ENCODE data around the gene AUTS2.

AUTS2 gene

DNA sequence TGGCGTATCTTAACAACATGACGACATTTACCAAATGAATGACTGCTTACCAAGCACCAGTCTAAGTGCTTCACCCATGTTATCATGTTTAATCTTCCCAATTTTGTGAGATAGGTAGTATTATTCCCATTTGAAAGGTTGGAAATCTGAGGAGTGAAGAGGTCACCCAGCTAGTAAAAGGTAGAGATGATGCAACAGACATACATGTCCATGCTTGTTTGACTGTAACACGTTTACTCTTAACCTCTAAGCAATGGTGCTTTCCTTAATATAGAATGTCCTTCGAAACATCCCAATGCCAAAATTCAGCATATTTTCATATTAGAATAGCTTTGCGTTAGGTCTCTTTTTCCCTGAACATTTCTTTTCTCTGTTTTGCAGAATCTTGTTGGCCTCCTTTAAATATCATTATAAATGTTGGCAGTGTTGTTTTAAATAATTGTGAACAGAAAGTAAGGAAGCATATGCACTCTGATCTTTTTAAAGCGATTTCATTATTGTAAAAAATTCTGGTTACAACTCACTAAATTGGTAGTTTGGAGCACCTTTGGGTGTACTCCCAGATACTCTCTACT, 722.8 kb downstream of the AUTS2 start:
- DNase-seq (ENCODE audit: low read depth in 2 of 2): no peak
- no peak overlapping the region for H3K4me3 ChIP-seq (replicated peaks in 1 of 2; ENCODE audit: low read depth in 2 of 2, low read length in 2 of 2)
- TF ChIP-seq, protein P1, sequence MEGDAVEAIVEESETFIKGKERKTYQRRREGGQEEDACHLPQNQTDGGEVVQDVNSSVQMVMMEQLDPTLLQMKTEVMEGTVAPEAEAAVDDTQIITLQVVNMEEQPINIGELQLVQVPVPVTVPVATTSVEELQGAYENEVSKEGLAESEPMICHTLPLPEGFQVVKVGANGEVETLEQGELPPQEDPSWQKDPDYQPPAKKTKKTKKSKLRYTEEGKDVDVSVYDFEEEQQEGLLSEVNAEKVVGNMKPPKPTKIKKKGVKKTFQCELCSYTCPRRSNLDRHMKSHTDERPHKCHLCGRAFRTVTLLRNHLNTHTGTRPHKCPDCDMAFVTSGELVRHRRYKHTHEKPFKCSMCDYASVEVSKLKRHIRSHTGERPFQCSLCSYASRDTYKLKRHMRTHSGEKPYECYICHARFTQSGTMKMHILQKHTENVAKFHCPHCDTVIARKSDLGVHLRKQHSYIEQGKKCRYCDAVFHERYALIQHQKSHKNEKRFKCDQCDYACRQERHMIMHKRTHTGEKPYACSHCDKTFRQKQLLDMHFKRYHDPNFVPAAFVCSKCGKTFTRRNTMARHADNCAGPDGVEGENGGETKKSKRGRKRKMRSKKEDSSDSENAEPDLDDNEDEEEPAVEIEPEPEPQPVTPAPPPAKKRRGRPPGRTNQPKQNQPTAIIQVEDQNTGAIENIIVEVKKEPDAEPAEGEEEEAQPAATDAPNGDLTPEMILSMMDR (IDR thresholded peaks at IDR 0.05; ENCODE audit: low read depth, low read length): no peak

DNA sequence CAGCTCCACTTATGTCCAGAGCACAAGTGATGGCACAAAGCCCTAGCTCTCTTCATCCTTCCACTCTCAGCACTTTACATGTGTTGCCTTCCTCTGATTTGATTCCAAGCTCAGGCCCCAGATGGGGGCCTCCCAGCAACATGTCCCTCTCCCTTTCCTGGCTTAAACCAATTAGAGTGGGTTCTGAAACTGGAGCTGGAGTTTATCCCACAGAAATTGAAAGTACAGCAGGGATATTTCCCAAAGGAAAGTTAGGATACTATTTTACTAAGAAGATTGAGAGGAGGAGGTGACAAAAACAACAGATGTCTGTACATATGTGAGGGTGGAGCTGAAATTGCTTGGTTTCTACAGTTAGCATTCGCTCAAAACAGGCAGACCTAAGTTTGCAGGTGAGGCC, 724.6 kb downstream of the AUTS2 start:
- DNase-seq (ENCODE audit: low read depth in 2 of 2): no peak
- TF ChIP-seq, protein P1 (IDR thresholded peaks at IDR 0.05; ENCODE audit: low read depth, low read length): no peak

DNA sequence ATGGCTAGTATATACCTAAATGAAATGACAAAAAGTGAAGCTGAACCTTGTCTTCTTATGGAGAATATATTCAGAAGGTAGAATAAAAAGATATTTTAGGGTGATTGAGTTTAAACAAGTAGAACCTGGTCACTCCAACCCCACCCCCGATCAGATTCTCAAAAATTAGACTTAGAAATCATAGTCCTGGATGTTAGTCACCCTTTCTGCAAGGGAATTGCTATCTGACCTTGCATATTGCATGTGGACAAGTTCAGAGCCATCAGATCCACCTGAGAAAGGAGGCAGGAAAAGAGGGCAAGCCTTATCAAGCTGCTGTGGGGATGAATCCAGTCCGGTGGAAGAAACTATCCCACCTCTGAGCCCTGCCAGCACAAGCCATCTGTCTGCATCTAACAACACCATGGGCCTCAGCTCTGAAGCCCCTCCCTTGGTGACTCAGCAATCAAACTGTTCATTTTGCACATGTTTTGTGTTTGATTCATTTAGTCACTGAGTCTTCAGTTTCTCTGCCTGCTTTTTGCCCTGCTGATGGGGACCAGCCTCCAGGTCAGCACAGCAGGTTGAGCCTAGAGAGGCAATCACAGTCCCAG, 727.3 kb downstream of the AUTS2 start:
- H3K4me3 ChIP-seq (replicated peaks in 1 of 2; ENCODE audit: low read depth in 2 of 2, low read length in 2 of 2): no peak overlapping the region
- DNase-seq (ENCODE audit: low read depth in 2 of 2): peak in 1 of 2 donors; percentile 7
- TF ChIP-seq, protein P1 (IDR thresholded peaks at IDR 0.05; ENCODE audit: low read depth, low read length): no peak

More for the DNA sequence above, 724.6 kb downstream of the AUTS2 start:
- H3K4me3 ChIP-seq (replicated peaks in 1 of 2; ENCODE audit: low read depth in 2 of 2, low read length in 2 of 2): no peak overlapping the region

DNA sequence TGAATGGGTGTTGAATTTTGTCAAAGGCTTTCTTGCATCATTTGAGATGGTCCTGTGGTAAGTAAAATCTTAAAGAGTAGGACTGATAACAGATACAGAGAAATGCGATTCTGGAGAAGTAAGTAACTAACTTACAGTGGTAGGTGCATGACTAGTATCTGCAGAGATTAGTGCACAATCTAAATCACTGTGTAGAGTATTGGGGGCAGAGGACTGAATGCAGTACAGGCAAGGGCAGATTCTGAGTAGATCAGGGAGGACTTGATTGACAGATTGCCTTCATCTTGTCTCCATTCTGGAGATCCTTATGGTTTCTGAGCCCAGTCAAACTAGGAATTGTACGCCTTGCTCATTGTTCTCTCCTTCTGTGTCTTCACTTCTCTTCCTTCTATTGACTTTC, 736.0 kb downstream of the AUTS2 start:
- no peak for DNase-seq (ENCODE audit: low read depth in 2 of 2)
- no peak overlapping the region for H3K4me3 ChIP-seq (replicated peaks in 1 of 2; ENCODE audit: low read depth in 2 of 2, low read length in 2 of 2)
- TF ChIP-seq, protein P1 (IDR thresholded peaks at IDR 0.05; ENCODE audit: low read depth, low read length): no peak

DNA sequence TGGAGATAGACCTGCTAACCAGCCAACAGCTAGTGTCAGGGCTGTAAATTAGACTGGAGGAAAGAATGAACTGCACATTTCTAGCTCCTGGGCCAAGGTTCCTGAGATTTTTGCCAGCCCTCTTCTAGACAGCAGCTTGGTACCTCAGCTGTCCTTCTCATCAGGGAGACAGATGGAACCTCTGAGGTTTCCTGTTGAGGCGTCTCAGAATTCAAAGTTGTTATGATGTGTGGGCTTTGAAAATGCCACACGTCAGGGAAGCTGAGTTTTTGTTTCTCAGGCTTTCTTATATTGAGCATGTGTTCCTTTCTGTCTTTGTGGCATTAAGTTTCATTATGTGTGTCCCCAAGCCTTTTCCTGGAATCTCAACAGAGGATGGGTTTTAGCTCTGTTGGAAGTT, 736.6 kb downstream of the AUTS2 start:
- H3K4me3 ChIP-seq (replicated peaks in 1 of 2; ENCODE audit: low read depth in 2 of 2, low read length in 2 of 2): no peak overlapping the region
- no peak for DNase-seq (ENCODE audit: low read depth in 2 of 2)
- TF ChIP-seq, protein P1 (IDR thresholded peaks at IDR 0.05; ENCODE audit: low read depth, low read length): no peak

DNA sequence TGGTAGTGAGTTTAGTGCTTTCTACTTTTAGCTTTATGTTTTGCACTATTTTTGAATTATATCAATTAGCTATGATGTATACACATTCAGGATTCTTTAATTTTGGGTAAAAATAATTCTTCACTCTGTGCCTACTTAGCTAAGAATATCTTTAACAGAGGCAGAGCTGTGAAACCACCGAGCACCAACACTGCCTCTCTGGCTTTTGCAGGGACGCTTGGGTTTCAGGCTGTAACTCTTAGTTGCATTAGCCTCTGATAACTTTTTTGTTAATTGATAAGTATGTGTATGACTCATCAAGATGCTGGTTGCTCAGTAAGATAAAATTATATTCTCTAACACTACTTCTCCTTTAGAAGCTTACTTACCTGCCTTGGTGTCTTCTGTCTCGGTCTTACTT, 738.3 kb downstream of the AUTS2 start:
- no peak overlapping the region for H3K4me3 ChIP-seq (replicated peaks in 1 of 2; ENCODE audit: low read depth in 2 of 2, low read length in 2 of 2)
- DNase-seq (ENCODE audit: low read depth in 2 of 2): no peak
- TF ChIP-seq, protein P1 (IDR thresholded peaks at IDR 0.05; ENCODE audit: low read depth, low read length): no peak

DNA sequence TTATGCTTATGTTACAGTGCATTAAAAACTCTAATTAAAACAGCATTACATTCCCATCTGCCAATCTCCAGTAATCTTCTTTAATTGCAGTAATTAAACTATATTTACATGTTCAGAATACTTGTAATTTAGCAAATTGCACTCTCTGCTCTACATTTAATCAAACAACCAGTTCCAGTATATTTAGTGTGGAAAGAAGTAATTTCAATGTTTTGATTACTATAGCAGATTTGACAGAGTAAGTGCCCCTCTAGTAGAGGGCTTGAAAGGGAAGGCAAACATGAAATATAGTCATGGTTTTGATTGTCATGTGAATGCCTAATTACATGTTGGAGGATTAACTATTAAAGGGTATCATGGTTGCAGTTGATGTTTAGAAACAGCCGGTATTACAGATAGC, 739.7 kb downstream of the AUTS2 start:
- TF ChIP-seq, protein P1 (IDR thresholded peaks at IDR 0.05; ENCODE audit: low read depth, low read length): no peak
- DNase-seq (ENCODE audit: low read depth in 2 of 2): no peak
- no peak overlapping the region for H3K4me3 ChIP-seq (replicated peaks in 1 of 2; ENCODE audit: low read depth in 2 of 2, low read length in 2 of 2)
